ENCODE results near the gene ENSA.
"Not testable (repeated sequence)": the region's sequence is repeated elsewhere in the genome, so short reads cannot be mapped to it uniquely, and the experiment has no call there.

Gene ENSA

DNA sequence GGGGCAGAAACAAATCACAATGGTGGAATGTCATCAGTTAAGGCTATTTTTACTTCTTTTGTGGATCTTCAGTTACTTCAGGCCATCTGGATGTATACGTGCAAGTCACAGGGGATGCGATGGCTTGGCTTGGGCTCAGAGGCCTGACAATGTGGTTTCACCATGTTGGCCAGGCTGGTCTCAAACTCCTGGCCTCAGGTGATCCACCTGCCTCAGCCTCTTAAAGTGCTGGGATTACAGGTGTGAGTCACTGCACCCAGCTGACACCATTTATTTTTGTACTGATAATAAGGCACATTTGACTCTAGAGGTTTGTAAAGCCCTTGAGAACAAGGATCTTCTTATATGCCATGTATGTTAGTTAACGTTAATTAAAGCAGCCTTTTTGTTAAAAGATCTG, 48.4 kb downstream of the ENSA start:
- not testable (repeated sequence) for H3K4me2 ChIP-seq (ENCODE audit: low read depth, low read length, poor library complexity, severe bottlenecking); H3K9ac ChIP-seq (ENCODE audit: low read depth, low read length, poor library complexity, severe bottlenecking)
- H3K36me3 ChIP-seq (ENCODE audit: insufficient read depth, low read length), result peaks cover 18% of the 10 kb centered on the region

DNA sequence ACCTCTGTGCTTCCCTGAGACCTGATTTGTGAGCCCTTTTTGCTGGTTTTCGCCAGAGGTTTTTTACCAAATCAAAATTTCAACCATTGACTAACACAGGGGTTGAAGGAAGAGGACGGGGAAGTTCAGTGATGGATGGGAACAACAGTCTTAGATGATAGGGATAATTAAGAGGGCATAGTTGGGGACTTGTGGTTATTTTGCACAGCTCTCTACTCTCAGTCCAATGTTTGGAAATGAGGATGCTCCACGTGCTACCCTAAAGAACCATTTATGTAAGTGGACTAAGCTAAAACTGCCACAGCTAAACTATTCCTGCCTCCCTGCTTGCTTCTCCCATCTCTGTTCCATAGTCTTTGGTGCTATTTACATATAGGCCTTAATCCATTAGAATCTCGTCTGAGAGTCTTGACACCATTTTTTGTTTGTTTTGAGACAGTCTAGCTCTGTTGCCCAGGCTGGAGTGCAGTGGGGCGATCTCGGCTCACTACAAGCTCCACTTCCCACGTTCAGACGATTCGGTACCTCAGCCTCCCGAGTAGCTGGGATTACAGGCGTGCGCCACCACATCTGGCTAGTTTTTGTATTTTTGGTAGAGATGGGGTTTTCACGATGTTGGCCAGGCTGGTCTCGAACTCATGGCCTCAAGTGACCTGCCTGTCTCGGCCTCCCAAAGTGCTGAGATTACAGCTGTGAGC, 49.3 kb downstream of the ENSA start:
- no peaks in the 10 kb centered on the region for H3K9me3 ChIP-seq (ENCODE audit: insufficient read depth, low read depth, low read length)
- peaks cover 16% of the 10 kb centered on the region for H3K27me3 ChIP-seq (ENCODE audit: insufficient read depth, low read length, poor library complexity, severe bottlenecking)
- H3K4me2 ChIP-seq (ENCODE audit: low read depth, low read length, poor library complexity, severe bottlenecking), result peak overlapping the region; percentile 74
- H4K20me1 ChIP-seq (ENCODE audit: insufficient read depth, low read length, poor library complexity, severe bottlenecking), result peaks cover 40% of the 10 kb centered on the region
- H3K36me3 ChIP-seq (ENCODE audit: insufficient read depth, low read length), result peaks cover 27% of the 10 kb centered on the region
- H3K9me2 ChIP-seq (replicated peaks; ENCODE audit: low read depth, low read length), result no peaks in the 10 kb centered on the region
- H3K4me3 ChIP-seq (ENCODE audit: low read length, poor library complexity, severe bottlenecking), result peak overlapping the region; percentile 97
- peak overlapping the region; percentile 39 for H2AFZ ChIP-seq (ENCODE audit: low read length)
- H3F3A ChIP-seq (ENCODE audit: low read depth), result no peaks in the 10 kb centered on the region
- peaks cover 32% of the 10 kb centered on the region for H3K4me1 ChIP-seq (ENCODE audit: insufficient read depth, low read length, poor library complexity, severe bottlenecking)
- TF ChIP-seq, protein P1, sequence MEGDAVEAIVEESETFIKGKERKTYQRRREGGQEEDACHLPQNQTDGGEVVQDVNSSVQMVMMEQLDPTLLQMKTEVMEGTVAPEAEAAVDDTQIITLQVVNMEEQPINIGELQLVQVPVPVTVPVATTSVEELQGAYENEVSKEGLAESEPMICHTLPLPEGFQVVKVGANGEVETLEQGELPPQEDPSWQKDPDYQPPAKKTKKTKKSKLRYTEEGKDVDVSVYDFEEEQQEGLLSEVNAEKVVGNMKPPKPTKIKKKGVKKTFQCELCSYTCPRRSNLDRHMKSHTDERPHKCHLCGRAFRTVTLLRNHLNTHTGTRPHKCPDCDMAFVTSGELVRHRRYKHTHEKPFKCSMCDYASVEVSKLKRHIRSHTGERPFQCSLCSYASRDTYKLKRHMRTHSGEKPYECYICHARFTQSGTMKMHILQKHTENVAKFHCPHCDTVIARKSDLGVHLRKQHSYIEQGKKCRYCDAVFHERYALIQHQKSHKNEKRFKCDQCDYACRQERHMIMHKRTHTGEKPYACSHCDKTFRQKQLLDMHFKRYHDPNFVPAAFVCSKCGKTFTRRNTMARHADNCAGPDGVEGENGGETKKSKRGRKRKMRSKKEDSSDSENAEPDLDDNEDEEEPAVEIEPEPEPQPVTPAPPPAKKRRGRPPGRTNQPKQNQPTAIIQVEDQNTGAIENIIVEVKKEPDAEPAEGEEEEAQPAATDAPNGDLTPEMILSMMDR (conservative IDR thresholded peaks at IDR 0.05; ENCODE audit: low read length), result no peak
- TF ChIP-seq EZH2phosphoT487 (IDR thresholded peaks at IDR 0.05; ENCODE audit: borderline replicate concordance), result no peak
- peak overlapping the region; percentile 97 for H3K9ac ChIP-seq (ENCODE audit: low read depth, low read length, poor library complexity, severe bottlenecking)
- peaks cover 50% of the 10 kb centered on the region for H3K79me2 ChIP-seq (ENCODE audit: insufficient read depth, low read length)

More for the DNA sequence above, 48.4 kb downstream of the ENSA start:
- not testable (repeated sequence) for H2AFZ ChIP-seq (ENCODE audit: low read length); H3K9me3 ChIP-seq (ENCODE audit: insufficient read depth, low read depth, low read length); H3K9me2 ChIP-seq (replicated peaks; ENCODE audit: low read depth, low read length); H3F3A ChIP-seq (ENCODE audit: low read depth); H3K4me3 ChIP-seq (ENCODE audit: low read length, poor library complexity, severe bottlenecking)
- Histone ChIP-seq H3K79me2 (ENCODE audit: insufficient read depth, low read length) (peaks cover 42% of the 10 kb centered on the region), H4K20me1 (ENCODE audit: insufficient read depth, low read length, poor library complexity, severe bottlenecking) (peaks cover 31% of the 10 kb centered on the region), H3K27me3 (ENCODE audit: insufficient read depth, low read length, poor library complexity, severe bottlenecking) (peaks cover 16% of the 10 kb centered on the region), H3K4me1 (ENCODE audit: insufficient read depth, low read length, poor library complexity, severe bottlenecking) (peaks cover 23% of the 10 kb centered on the region)

DNA sequence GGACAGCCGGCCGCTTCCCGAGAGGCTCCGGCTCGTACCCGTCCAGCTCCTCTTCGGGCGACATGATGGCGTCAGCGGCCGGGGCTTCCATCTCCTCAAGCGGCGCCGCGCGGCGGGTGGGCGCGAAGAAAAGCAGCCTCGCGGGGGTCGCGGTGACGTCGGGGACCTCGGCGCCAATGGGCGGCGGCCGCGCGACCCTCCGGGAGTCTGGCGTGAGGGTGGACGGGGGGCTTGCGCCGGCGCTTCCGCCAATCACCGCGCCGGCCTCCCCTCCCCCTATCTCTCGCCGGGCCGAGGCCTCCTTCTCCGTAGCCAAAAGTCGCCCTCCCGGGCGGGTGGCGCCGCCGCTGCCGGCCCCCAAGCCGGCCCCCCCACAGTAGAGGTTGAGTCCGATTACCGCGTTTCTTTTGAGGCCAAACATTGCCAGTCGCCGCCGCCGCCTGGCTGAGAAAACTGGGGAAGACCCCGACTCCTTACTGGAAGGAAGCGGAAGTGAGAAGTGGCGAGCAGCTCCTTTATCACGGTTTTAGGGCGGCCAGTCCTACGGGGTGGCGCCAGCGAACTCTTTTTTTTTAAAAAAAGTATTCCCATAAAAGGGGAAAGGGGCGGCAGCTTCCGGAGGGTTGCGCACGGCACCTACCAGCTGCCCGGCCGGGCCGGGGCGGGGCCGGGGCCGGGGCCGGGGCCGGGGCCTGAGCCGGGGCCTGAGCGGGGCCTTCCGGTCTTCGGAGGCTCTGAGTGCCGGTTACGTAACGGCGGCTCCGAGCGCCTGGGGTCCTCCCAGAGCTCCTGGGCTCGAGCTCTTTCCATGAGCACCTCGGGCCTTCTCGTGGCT, 50.1 kb downstream of the ENSA start, which contains the start of gene MCL1:
MCL1 (minus strand) TSS at position 501 of the 835 bp plus-strand sequence; CDS start at position 421, 80 bp downstream.
- no peaks in the 10 kb centered on the region for H3K9me2 ChIP-seq (replicated peaks; ENCODE audit: low read depth, low read length)
- peak within 1 kb of the TSS; percentile 97 for H3K9ac ChIP-seq (ENCODE audit: low read depth, low read length, poor library complexity, severe bottlenecking)
- peak within 1 kb of the TSS; percentile 97 for H3K4me3 ChIP-seq (ENCODE audit: low read length, poor library complexity, severe bottlenecking)
- peak within 1 kb of the TSS; percentile 39 for H2AFZ ChIP-seq (ENCODE audit: low read length)
- H3K4me1 ChIP-seq (ENCODE audit: insufficient read depth, low read length, poor library complexity, severe bottlenecking), result peaks cover 39% of the 10 kb centered on the region
- peaks cover 16% of the 10 kb centered on the region for H3K27me3 ChIP-seq (ENCODE audit: insufficient read depth, low read length, poor library complexity, severe bottlenecking)
- no peak for TF ChIP-seq EZH2phosphoT487 (IDR thresholded peaks at IDR 0.05; ENCODE audit: borderline replicate concordance)
- TF ChIP-seq, protein P1 (conservative IDR thresholded peaks at IDR 0.05; ENCODE audit: low read length), result no peak
- peaks cover 58% of the 10 kb centered on the region for H3K79me2 ChIP-seq (ENCODE audit: insufficient read depth, low read length)
- H4K20me1 ChIP-seq (ENCODE audit: insufficient read depth, low read length, poor library complexity, severe bottlenecking), result peaks cover 48% of the 10 kb centered on the region
- peaks cover 35% of the 10 kb centered on the region for H3K36me3 ChIP-seq (ENCODE audit: insufficient read depth, low read length)
- no peaks in the 10 kb centered on the region for H3K9me3 ChIP-seq (ENCODE audit: insufficient read depth, low read depth, low read length)
- H3F3A ChIP-seq (ENCODE audit: low read depth), result no peaks in the 10 kb centered on the region
- H3K4me2 ChIP-seq (ENCODE audit: low read depth, low read length, poor library complexity, severe bottlenecking), result peak within 1 kb of the TSS; percentile 99

Measured in Loucy (cell line).